Upper lobe of left lung (tissue), 4 donors: Measurements from ENCODE around the gene MTREX.

Source experiments
- POLR2A ChIP-seq, 4 donors: fragments of 450-650 bp; IDR thresholded peaks; one replicate each; pipeline ENCODE4 v1.5.1; 2016 to 2017; ENCODE audit warnings: antibody characterized with exemption in 4 of 4, mild to moderate bottlenecking in 2 of 4
- POLR2AphosphoS5 ChIP-seq, 2 donors: sonication (generic); formaldehyde crosslinking; IDR thresholded peaks; one replicate each; pipeline ENCODE4 v1.5.1; 2017; ENCODE audit warnings: antibody characterized with exemption in 2 of 2

GRCh38 chr5:55306641-55307382 lies 977 bp upstream of the MTREX start:
- TF ChIP-seq POLR2AphosphoS5 (IDR thresholded peaks at IDR 0.05) (no peak), POLR2A (IDR thresholded peaks at IDR 0.05) (no peak)
